H9 (cell line): ENCODE results near the gene ACTN4. TPM values are rescaled to one million over a fixed set of nuclear protein-coding genes. Genes with fewer than 3 reads are reported as not detected.

Source experiments
- DNase-seq: peaks from one replicate; pipeline ENCODE4 v3.0.0-alpha.2; 2017
- H2AFZ ChIP-seq: one replicate; pipeline ENCODE4 v1.6.1; 2013; ENCODE audit warnings: mild to moderate bottlenecking, low read length, control low read depth, moderate library complexity
- H2AK5ac ChIP-seq: 2 replicates; pipeline ENCODE4 v1.6.1; 2013; ENCODE audit warnings: low read length, control low read depth, mixed read lengths; ENCODE audit not compliant: insufficient read length
- H2BK120ac ChIP-seq: one replicate; pipeline ENCODE4 v1.6.1; 2013; ENCODE audit warnings: low read depth, mild to moderate bottlenecking, low read length, control low read depth, inconsistent platforms; ENCODE audit not compliant: poor library complexity, severe bottlenecking
- H2BK12ac ChIP-seq: 2 replicates; pipeline ENCODE4 v1.6.1; 2013; ENCODE audit warnings: low read length, control low read depth, mixed read lengths, low read depth; ENCODE audit not compliant: insufficient read length
- H2BK15ac ChIP-seq: 2 replicates; pipeline ENCODE4 v1.6.1; 2013; ENCODE audit warnings: low read depth, low read length, control low read depth
- H2BK20ac ChIP-seq: one replicate; pipeline ENCODE4 v1.6.1; 2013; ENCODE audit warnings: low read depth, mild to moderate bottlenecking, low read length, control low read depth, inconsistent platforms; ENCODE audit not compliant: poor library complexity, severe bottlenecking
- H2BK5ac ChIP-seq: 2 replicates; pipeline ENCODE4 v1.6.1; 2013; ENCODE audit warnings: low read length, control low read depth, mixed read lengths; ENCODE audit not compliant: insufficient read length
- H3K14ac ChIP-seq: 2 replicates; pipeline ENCODE4 v1.6.1; 2013; ENCODE audit warnings: low read length, control low read depth; ENCODE audit not compliant: insufficient read depth
- H3K18ac ChIP-seq: 2 replicates; pipeline ENCODE4 v1.6.1; 2013; ENCODE audit warnings: low read depth, mild to moderate bottlenecking, mixed read lengths, low read length, control low read depth; ENCODE audit not compliant: insufficient read length
- H3K23ac ChIP-seq: 2 replicates; pipeline ENCODE4 v1.6.1; 2013; ENCODE audit warnings: low read length, control low read depth, mixed read lengths, low read depth; ENCODE audit not compliant: insufficient read length
- H3K23me2 ChIP-seq: 2 replicates; pipeline ENCODE4 v1.6.1; 2013; ENCODE audit warnings: low read depth, mild to moderate bottlenecking, mixed read lengths, low read length, control low read depth; ENCODE audit not compliant: insufficient read length, poor library complexity, severe bottlenecking
- H3K27ac ChIP-seq: 2 replicates; pipeline ENCODE4 v1.5.1; 2013; ENCODE audit warnings: low read length, control low read depth, mixed read lengths, low read depth; ENCODE audit not compliant: insufficient read length
- H3K27me3 ChIP-seq: 2 replicates; pipeline ENCODE4 v1.6.1; 2013; ENCODE audit warnings: low read length, control low read depth, inconsistent platforms; ENCODE audit not compliant: insufficient read depth
- H3K4ac ChIP-seq: 2 replicates; pipeline ENCODE4 v1.6.1; 2013; ENCODE audit warnings: low read depth, mild to moderate bottlenecking, control low read depth, inconsistent platforms, low read length, moderate library complexity
- H3K4me1 ChIP-seq: 2 replicates; pipeline ENCODE4 v1.6.1; 2013; ENCODE audit warnings: low read length, control low read depth, inconsistent platforms; ENCODE audit not compliant: insufficient read depth
- H3K4me2 ChIP-seq: 2 replicates; pipeline ENCODE4 v1.6.1; 2013; ENCODE audit warnings: low read length, control low read depth, mixed read lengths; ENCODE audit not compliant: insufficient read length, insufficient read depth
- H3K56ac ChIP-seq: 2 replicates; pipeline ENCODE4 v1.6.1; 2013; ENCODE audit warnings: low read depth, mild to moderate bottlenecking, mixed read lengths, low read length, control low read depth; ENCODE audit not compliant: insufficient read length
- H3K79me1 ChIP-seq: 2 replicates; pipeline ENCODE4 v1.6.1; 2013; ENCODE audit warnings: low read depth, mild to moderate bottlenecking, moderate library complexity, low read length, control low read depth, inconsistent platforms; ENCODE audit not compliant: insufficient read depth, poor library complexity, severe bottlenecking
- H3K79me2 ChIP-seq: 2 replicates; pipeline ENCODE4 v1.6.1; 2013; ENCODE audit warnings: low read length, control low read depth, inconsistent platforms; ENCODE audit not compliant: insufficient read depth
- H3K9ac ChIP-seq: 2 replicates; pipeline ENCODE4 v1.6.1; 2013; ENCODE audit warnings: low read length, control low read depth, mixed read lengths; ENCODE audit not compliant: insufficient read length; ENCODE audit errors: extremely low read depth
- H3K9me3 ChIP-seq: one replicate; pipeline ENCODE4 v1.6.1; 2013; ENCODE audit warnings: low read depth, low read length, inconsistent platforms; ENCODE audit not compliant: control insufficient read depth
- H3T11ph ChIP-seq: one replicate; pipeline ENCODE4 v1.6.1; 2013; ENCODE audit warnings: mild to moderate bottlenecking, low read length, control low read depth, inconsistent platforms
- H4K20me1 ChIP-seq: one replicate; pipeline ENCODE4 v1.6.1; 2013; ENCODE audit not compliant: control insufficient read depth, insufficient read length, insufficient read depth
- H4K5ac ChIP-seq: 2 replicates; pipeline ENCODE4 v1.6.1; 2013; ENCODE audit warnings: low read depth, mild to moderate bottlenecking, mixed read lengths, low read length, control low read depth; ENCODE audit not compliant: insufficient read length
- H4K8ac ChIP-seq: replicated peaks from 2 replicates; pipeline ENCODE4 v1.6.1; 2013; ENCODE audit warnings: low read length, control low read depth, mixed read lengths, low read depth; ENCODE audit not compliant: insufficient read length
- H4K91ac ChIP-seq: 2 replicates; pipeline ENCODE4 v1.6.1; 2013; ENCODE audit warnings: low read depth, mild to moderate bottlenecking, moderate library complexity, mixed read lengths, low read length, control low read depth; ENCODE audit not compliant: insufficient read length
- H3K27ac Mint-ChIP-seq, 3 experiments: 2 replicates in 2 of 3; 3 replicates in 1 of 3; pipeline ENCODE4 v1.8.0; 2020 to 2021; ENCODE audit warnings: mixed read lengths in 3 of 3, mild to moderate bottlenecking in 1 of 3, moderate library complexity in 1 of 3
- H3K27me3 Mint-ChIP-seq: 2 replicates; pipeline ENCODE4 v1.8.0; 2021; ENCODE audit warnings: low read depth, mild to moderate bottlenecking, moderate library complexity, mixed read lengths
- H3K36me3 Mint-ChIP-seq, 3 experiments: 2 replicates in 2 of 3; 3 replicates in 1 of 3; pipeline ENCODE4 v1.8.0; 2020 to 2021; ENCODE audit warnings: low read depth in 3 of 3, mixed read lengths in 3 of 3; ENCODE audit not compliant: insufficient read depth in 1 of 3
- H3K4me1 Mint-ChIP-seq, 2 experiments: 2 replicates each; pipeline ENCODE4 v1.8.0; 2020; ENCODE audit warnings: mixed read lengths in 2 of 2
- H3K4me3 Mint-ChIP-seq, 2 experiments: 2 replicates in 1 of 2; 3 replicates in 1 of 2; pipeline ENCODE4 v1.8.0; 2020 to 2021; ENCODE audit warnings: mild to moderate bottlenecking in 2 of 2, mixed read lengths in 2 of 2, moderate library complexity in 1 of 2
- H3K9me3 Mint-ChIP-seq, 2 experiments: 2 replicates in 1 of 2; 3 replicates in 1 of 2; pipeline ENCODE4 v1.8.0; 2020; ENCODE audit warnings: mild to moderate bottlenecking in 2 of 2, mixed read lengths in 2 of 2, moderate library complexity in 1 of 2
- CTCF ChIP-seq: fragments of 200-600 bp; sonication (generic); conservative IDR thresholded peaks from 3 replicates; pipeline ENCODE4 v1.8.0; 2021; ENCODE audit warnings: antibody characterized with exemption, mild to moderate bottlenecking
- WGBS: extraction: QIAGEN DNeasy Blood & Tissue Kit; methylation state at CpG from one replicate; pipeline ENCODE4 v1.1.7; 2013; ENCODE audit warnings: missing lambda C conversion rate, low lambda C conversion rate, mixed read lengths; ENCODE audit not compliant: insufficient read length; ENCODE audit errors: extremely low coverage; 5-methylcytosine and 5-hydroxymethylcytosine counted together
- total RNA-seq: library from RNA; stranded (reverse); gene quantifications from 2 replicates; pipeline ENCODE4 v1.2.1, GENCODE V29; 2021

Gene ACTN4
- total RNA-seq, 1 experiment from 2014 or later, result 369 TPM

GRCh38 chr19:38766276-38767047 lies 119.0 kb downstream of the ACTN4 start:
- peaks cover 4% of the 10 kb centered on the region for H3K23me2 ChIP-seq
- Mint-ChIP-seq H3K9me3 (no peaks in the 10 kb centered on the region; a peak in 1 of 5 replicates), H3K36me3 (no peaks in the 10 kb centered on the region), H3K27ac (no peak overlapping the region), H3K4me1 (peaks cover 0 to 5% of the 10 kb centered on the region in 2 experiments; a peak in 1 of 4 replicates), H3K27me3 (peaks cover 1% of the 10 kb centered on the region), H3K4me3 (no peak overlapping the region)
- WGBS, result no CpG with 5 or more reads among the region's 10 CpGs
- H2BK12ac ChIP-seq, result no peak overlapping the region
- H4K8ac ChIP-seq, result no peak overlapping the region
- no peak for TF ChIP-seq CTCF
- H3K9ac ChIP-seq, result no peak overlapping the region
- no peak overlapping the region for H3K14ac ChIP-seq
- no peak overlapping the region for H3K4ac ChIP-seq
- no peak overlapping the region for H2BK15ac ChIP-seq
- DNase-seq, result no peak
- H3T11ph ChIP-seq, result no peak overlapping the region
- no peaks in the 10 kb centered on the region for H3K27me3 ChIP-seq
- H3K18ac ChIP-seq, result no peak overlapping the region
- H4K91ac ChIP-seq, result no peak overlapping the region
- no peaks in the 10 kb centered on the region for H3K79me2 ChIP-seq
- no peak overlapping the region for H2BK120ac ChIP-seq
- no peak overlapping the region for H3K4me2 ChIP-seq
- H3K4me1 ChIP-seq, result peaks cover 4% of the 10 kb centered on the region; the same call in 1 of the 2 replicates
- no peaks in the 10 kb centered on the region for H3K79me1 ChIP-seq
- H2BK5ac ChIP-seq, result no peak overlapping the region
- no peak overlapping the region for H2AFZ ChIP-seq
- H3K56ac ChIP-seq, result no peak overlapping the region
- H2BK20ac ChIP-seq, result no peak overlapping the region
- H4K5ac ChIP-seq, result no peak overlapping the region
- no peaks in the 10 kb centered on the region for H4K20me1 ChIP-seq
- H3K27ac ChIP-seq, result no peak overlapping the region
- H3K9me3 ChIP-seq, result no peaks in the 10 kb centered on the region
- no peak overlapping the region for H2AK5ac ChIP-seq
- no peak overlapping the region for H3K23ac ChIP-seq
